Measurements from ENCODE around the gene PLA2G6. TPM values are rescaled to one million over a fixed set of nuclear protein-coding genes. Genes with fewer than 3 reads are reported as not detected.

The PLA2G6 gene
- total RNA-seq, 1 experiment from 2014 or later = 6.0 TPM

GRCh38 chr22:38211556-38211955, 29.9 kb upstream of the PLA2G6 start:
- no peak overlapping the region for H3K4me2 ChIP-seq (ENCODE audit: low read length)
- H3K27ac ChIP-seq (ENCODE audit: low read length) = no peak overlapping the region
- no peaks in the 10 kb centered on the region for H3F3A ChIP-seq (ENCODE audit: low read length, unreplicated experiment)
- H3K9me2 ChIP-seq (replicated peaks; ENCODE audit: low read length) = no peaks in the 10 kb centered on the region
- no peak for DNase-seq
- H3K36me3 ChIP-seq (ENCODE audit: low read depth, low read length) = peaks cover 13% of the 10 kb centered on the region
- no peak for TF ChIP-seq EZH2 (IDR thresholded peaks at IDR 0.05; ENCODE audit: low read length, unreplicated experiment)
- no peak for TF ChIP-seq CTCF (conservative IDR thresholded peaks at IDR 0.05; ENCODE audit: low read depth, low read length)
- ChIA-PET CTCF (no interaction called here), POLR2A (ENCODE audit: unreplicated experiment) (no interaction called here)
- no peaks in the 10 kb centered on the region for H3K4me1 ChIP-seq (ENCODE audit: insufficient read depth, low read length)
- H3K9ac ChIP-seq (ENCODE audit: low read length) = no peak overlapping the region
- no TSS peak for BruUV-seq (replicated peaks)
- no peak for ATAC-seq
- no peak overlapping the region for H2AFZ ChIP-seq (ENCODE audit: low read length)
- intact Hi-C loops (cut with micrococcal nuclease) = loop anchor here (10.0 kb wide), 1 partner anchor 97 kb away; the partner anchor contains the start of gene BAIAP2L2
- no peaks in the 10 kb centered on the region for H3K9me3 ChIP-seq (ENCODE audit: low read length)
- no peaks in the 10 kb centered on the region for H3K27me3 ChIP-seq (ENCODE audit: low read length)
- no peak overlapping the region for H3K4me3 ChIP-seq (ENCODE audit: low read length)
- peaks cover 32% of the 10 kb centered on the region; the same call in 1 of the 2 replicates for H4K20me1 ChIP-seq (ENCODE audit: low read length)
- H3K79me2 ChIP-seq (ENCODE audit: low read length) = peaks cover 53% of the 10 kb centered on the region

GRCh38 chr22:38208551-38208968, 26.9 kb upstream of the PLA2G6 start:
- no peak overlapping the region for H3K4me2 ChIP-seq (ENCODE audit: low read length)
- no peak overlapping the region for H3K9ac ChIP-seq (ENCODE audit: low read length)
- no peak overlapping the region for H3K4me3 ChIP-seq (ENCODE audit: low read length)
- peaks cover 8% of the 10 kb centered on the region for H3K4me1 ChIP-seq (ENCODE audit: insufficient read depth, low read length)
- H3K27ac ChIP-seq (ENCODE audit: low read length) = no peak overlapping the region
- ATAC-seq (no peak), DNase-seq (no peak)
- peaks cover 59% of the 10 kb centered on the region for H4K20me1 ChIP-seq (ENCODE audit: low read length)
- BruUV-seq (replicated peaks) = no TSS peak
- POLR2A ChIA-PET (ENCODE audit: unreplicated experiment) = no interaction called here
- peaks cover 3% of the 10 kb centered on the region for H3F3A ChIP-seq (ENCODE audit: low read length, unreplicated experiment)
- H2AFZ ChIP-seq (ENCODE audit: low read length) = no peak overlapping the region
- intact Hi-C loops (cut with micrococcal nuclease) = no loop called here
- no peaks in the 10 kb centered on the region for H3K27me3 ChIP-seq (ENCODE audit: low read length)
- peaks cover 83% of the 10 kb centered on the region for H3K79me2 ChIP-seq (ENCODE audit: low read length)
- TF ChIP-seq CTCF (conservative IDR thresholded peaks at IDR 0.05; ENCODE audit: low read depth, low read length) (no peak), EZH2phosphoT487 (IDR thresholded peaks at IDR 0.05; ENCODE audit: borderline replicate concordance, low read length) (no peak), EZH2 (IDR thresholded peaks at IDR 0.05; ENCODE audit: low read length, unreplicated experiment) (no peak)
- no peaks in the 10 kb centered on the region for H3K9me3 ChIP-seq (ENCODE audit: low read length)
- CTCF ChIA-PET = no interaction called here
- H3K9me2 ChIP-seq (replicated peaks; ENCODE audit: low read length) = no peaks in the 10 kb centered on the region
- H3K36me3 ChIP-seq (ENCODE audit: low read depth, low read length) = peaks cover 5% of the 10 kb centered on the region

GRCh38 chr22:38207898-38208432, 26.3 kb upstream of the PLA2G6 start:
- Histone ChIP-seq H3K4me2 (ENCODE audit: low read length) (no peak overlapping the region), H3K27me3 (ENCODE audit: low read length) (no peaks in the 10 kb centered on the region), H4K20me1 (ENCODE audit: low read length) (peaks cover 60% of the 10 kb centered on the region), H3K9me3 (ENCODE audit: low read length) (no peaks in the 10 kb centered on the region), H3K36me3 (ENCODE audit: low read depth, low read length) (peaks cover 5% of the 10 kb centered on the region), H3F3A (ENCODE audit: low read length, unreplicated experiment) (peaks cover 3% of the 10 kb centered on the region), H3K4me3 (ENCODE audit: low read length) (no peak overlapping the region), H3K79me2 (ENCODE audit: low read length) (peaks cover 89% of the 10 kb centered on the region), H3K4me1 (ENCODE audit: insufficient read depth, low read length) (peaks cover 10% of the 10 kb centered on the region), H3K27ac (ENCODE audit: low read length) (no peak overlapping the region), H2AFZ (ENCODE audit: low read length) (no peak overlapping the region), H3K9ac (ENCODE audit: low read length) (no peak overlapping the region), H3K9me2 (replicated peaks; ENCODE audit: low read length) (no peaks in the 10 kb centered on the region)
- no peak for ATAC-seq
- POLR2A ChIA-PET (ENCODE audit: unreplicated experiment) = no interaction called here
- CTCF ChIA-PET = no interaction called here
- TF ChIP-seq EZH2phosphoT487 (IDR thresholded peaks at IDR 0.05; ENCODE audit: borderline replicate concordance, low read length) = no peak
- TF ChIP-seq CTCF (conservative IDR thresholded peaks at IDR 0.05; ENCODE audit: low read depth, low read length) = no peak
- TF ChIP-seq EZH2 (IDR thresholded peaks at IDR 0.05; ENCODE audit: low read length, unreplicated experiment) = no peak
- BruUV-seq (replicated peaks) = no TSS peak
- no peak for DNase-seq
- intact Hi-C loops (cut with micrococcal nuclease) = no loop called here

Measured in PC-3 (cell line).